ENCODE results near the gene GPR108.
"Not testable (repeated sequence)": the region's sequence is repeated elsewhere in the genome, so short reads cannot be mapped to it uniquely, and the experiment has no call there.

Gene GPR108

GRCh38 chr19:6751189-6751588, 13.8 kb upstream of the GPR108 start:
- TF ChIP-seq GATA1 (IDR thresholded peaks at IDR 0.05; ENCODE audit: low read depth, low read length) (no peak), POLR2A (IDR thresholded peaks at IDR 0.05; ENCODE audit: low read length) (no peak)
- DNase-seq: no peak

- TF ChIP-seq POLR2A (IDR thresholded peaks at IDR 0.05; ENCODE audit: low read length) (no peak), GATA1 (IDR thresholded peaks at IDR 0.05; ENCODE audit: low read depth, low read length) (no peak)
- DNase-seq: no peak
Observed at GRCh38 chr19:6750062-6750461, 12.7 kb upstream of the GPR108 start.

GRCh38 chr19:6748543-6748942, 11.2 kb upstream of the GPR108 start:
- DNase-seq: not testable (repeated sequence)

- DNase-seq: no peak
- TF ChIP-seq POLR2A (IDR thresholded peaks at IDR 0.05; ENCODE audit: low read length) (no peak), GATA1 (IDR thresholded peaks at IDR 0.05; ENCODE audit: low read depth, low read length) (no peak)
Observed at GRCh38 chr19:6745965-6746364, 8.6 kb upstream of the GPR108 start.

GRCh38 chr19:6744381-6745301, 7.3 kb upstream of the GPR108 start:
- TF ChIP-seq GATA1 (IDR thresholded peaks at IDR 0.05; ENCODE audit: low read depth, low read length): no peak
- no peak for TF ChIP-seq POLR2A (IDR thresholded peaks at IDR 0.05; ENCODE audit: low read length)
- no peak for DNase-seq

GRCh38 chr19:6743714-6744380, 6.5 kb upstream of the GPR108 start:
- TF ChIP-seq POLR2A (IDR thresholded peaks at IDR 0.05; ENCODE audit: low read length): no peak
- DNase-seq: no peak

- no peak for TF ChIP-seq GATA1 (IDR thresholded peaks at IDR 0.05; ENCODE audit: low read depth, low read length)
- no peak for TF ChIP-seq POLR2A (IDR thresholded peaks at IDR 0.05; ENCODE audit: low read length)
- no peak for DNase-seq
Observed at GRCh38 chr19:6743066-6743465, 5.7 kb upstream of the GPR108 start.

- no peak for DNase-seq
- TF ChIP-seq POLR2A (IDR thresholded peaks at IDR 0.05; ENCODE audit: low read length): no peak
- TF ChIP-seq GATA1 (IDR thresholded peaks at IDR 0.05; ENCODE audit: low read depth, low read length): no peak
Observed at GRCh38 chr19:6740589-6741343, 3.4 kb upstream of the GPR108 start.

GRCh38 chr19:6739883-6740588, 2.7 kb upstream of the GPR108 start:
- DNase-seq: peak; percentile 59 to 61
- TF ChIP-seq POLR2A (IDR thresholded peaks at IDR 0.05; ENCODE audit: low read length) (no peak), GATA1 (IDR thresholded peaks at IDR 0.05; ENCODE audit: low read depth, low read length) (no peak)

- DNase-seq: peak; percentile 83 to 92
- TF ChIP-seq POLR2A (IDR thresholded peaks at IDR 0.05; ENCODE audit: low read length) (no peak), GATA1 (IDR thresholded peaks at IDR 0.05; ENCODE audit: low read depth, low read length) (no peak)
Observed at GRCh38 chr19:6739390-6739882, 2.1 kb upstream of the GPR108 start, which contains the start of gene TRIP10. Gene TRIP10 (plus strand): TSS chr19:6739680. CDS start chr19:6739762, 82 bp downstream.

- DNase-seq: no peak
- TF ChIP-seq POLR2A (IDR thresholded peaks at IDR 0.05; ENCODE audit: low read length): no peak
- no peak for TF ChIP-seq GATA1 (IDR thresholded peaks at IDR 0.05; ENCODE audit: low read depth, low read length)
Observed at GRCh38 chr19:6738787-6739389, 1.5 kb upstream of the GPR108 start.

- DNase-seq: peak; percentile 81 to 86
- peak; percentile 28 for TF ChIP-seq POLR2A (IDR thresholded peaks at IDR 0.05; ENCODE audit: low read length)
- TF ChIP-seq GATA1 (IDR thresholded peaks at IDR 0.05; ENCODE audit: low read depth, low read length): no peak
Observed at GRCh38 chr19:6737873-6738786, 750 bp upstream of the GPR108 start.

Data from erythroblast (primary cell).